GM08714 (cell line): Measurements from ENCODE around the gene FBXW2.
"Not testable (repeated sequence)": the region's sequence is repeated elsewhere in the genome, so short reads cannot be mapped to it uniquely, and the experiment has no call there.

ENCODE experiments used
- H3K4me3 ChIP-seq: fragments of 200-500 bp; sonication (Bioruptor generic); 2 replicates; pipeline ENCODE4 v1.5.1; 2014; ENCODE audit warnings: mild to moderate bottlenecking, low read length, inconsistent platforms
- ZNF274 ChIP-seq: IDR thresholded peaks from 2 replicates; pipeline ENCODE4 v1.6.1; 2012; ENCODE audit warnings: mild to moderate bottlenecking, low read depth, low read length

Gene FBXW2

GRCh38 chr9:120768886-120769285 is 24.3 kb downstream of the FBXW2 start:
- no peak for TF ChIP-seq ZNF274
- no peak overlapping the region for H3K4me3 ChIP-seq

GRCh38 chr9:120768247-120768646 is 25.0 kb downstream of the FBXW2 start:
- no peak for TF ChIP-seq ZNF274
- no peak overlapping the region for H3K4me3 ChIP-seq

GRCh38 chr9:120767451-120767850 is 25.8 kb downstream of the FBXW2 start:
- no peak for TF ChIP-seq ZNF274
- H3K4me3 ChIP-seq = no peak overlapping the region

- no peak overlapping the region for H3K4me3 ChIP-seq
- TF ChIP-seq ZNF274 = no peak
Measured at GRCh38 chr9:120765910-120766425, 27.2 kb downstream of the FBXW2 start.

GRCh38 chr9:120764476-120764875 is 28.7 kb downstream of the FBXW2 start:
- no peak overlapping the region for H3K4me3 ChIP-seq
- TF ChIP-seq ZNF274 = no peak

- TF ChIP-seq ZNF274 = no peak
- H3K4me3 ChIP-seq = no peak overlapping the region
Measured at GRCh38 chr9:120761006-120761405, 32.2 kb downstream of the FBXW2 start.

- no peak overlapping the region for H3K4me3 ChIP-seq
- no peak for TF ChIP-seq ZNF274
Measured at GRCh38 chr9:120759755-120760400, 33.3 kb downstream of the FBXW2 start.

GRCh38 chr9:120758544-120758943 is 34.7 kb downstream of the FBXW2 start:
- TF ChIP-seq ZNF274 = no peak
- H3K4me3 ChIP-seq = no peak overlapping the region

GRCh38 chr9:120757026-120757913 is 35.9 kb downstream of the FBXW2 start:
- TF ChIP-seq ZNF274 = no peak
- no peak overlapping the region for H3K4me3 ChIP-seq

GRCh38 chr9:120756531-120756930 is 36.7 kb downstream of the FBXW2 start:
- no peak overlapping the region for H3K4me3 ChIP-seq
- TF ChIP-seq ZNF274 = no peak

GRCh38 chr9:120755810-120756434 is 37.3 kb downstream of the FBXW2 start:
- TF ChIP-seq ZNF274 = no peak
- H3K4me3 ChIP-seq = no peak overlapping the region

GRCh38 chr9:120755044-120755443 is 38.2 kb downstream of the FBXW2 start:
- TF ChIP-seq ZNF274 = no peak
- H3K4me3 ChIP-seq = no peak overlapping the region

- no peak for TF ChIP-seq ZNF274
- no peak overlapping the region for H3K4me3 ChIP-seq
Measured at GRCh38 chr9:120750421-120750820, 42.8 kb downstream of the FBXW2 start.

GRCh38 chr9:120746366-120746765 is 46.9 kb downstream of the FBXW2 start:
- not testable (repeated sequence) for H3K4me3 ChIP-seq

- no peak overlapping the region for H3K4me3 ChIP-seq
- no peak for TF ChIP-seq ZNF274
Measured at GRCh38 chr9:120745278-120745677, 47.9 kb downstream of the FBXW2 start.

- TF ChIP-seq ZNF274 = no peak
- H3K4me3 ChIP-seq = no peak overlapping the region
Measured at GRCh38 chr9:120742951-120743416, 50.2 kb downstream of the FBXW2 start.
